Measurements from ENCODE around the gene GRM7.

GRM7 gene

DNA sequence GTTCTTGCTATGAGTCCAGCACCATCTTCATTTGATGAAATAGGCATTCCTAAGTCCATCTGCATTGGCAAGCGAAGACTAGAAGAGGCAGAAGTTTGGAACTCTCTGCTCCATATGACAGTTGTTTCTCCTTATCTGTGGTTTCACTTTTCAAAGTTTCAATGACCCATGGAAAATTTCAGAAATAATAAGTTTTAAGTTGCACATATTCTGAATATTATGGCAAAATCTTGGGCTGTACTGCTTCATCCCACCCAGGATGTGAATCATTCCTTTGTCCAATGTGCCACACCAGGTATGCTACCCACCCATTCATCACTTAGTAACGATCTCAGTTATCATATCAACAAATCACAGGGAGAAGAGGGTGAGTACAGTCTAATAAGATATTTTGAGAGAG, 647.9 kb downstream of the GRM7 start:
- DNase-seq (ENCODE audit: low read depth), result no peak
- TF ChIP-seq, protein P1, sequence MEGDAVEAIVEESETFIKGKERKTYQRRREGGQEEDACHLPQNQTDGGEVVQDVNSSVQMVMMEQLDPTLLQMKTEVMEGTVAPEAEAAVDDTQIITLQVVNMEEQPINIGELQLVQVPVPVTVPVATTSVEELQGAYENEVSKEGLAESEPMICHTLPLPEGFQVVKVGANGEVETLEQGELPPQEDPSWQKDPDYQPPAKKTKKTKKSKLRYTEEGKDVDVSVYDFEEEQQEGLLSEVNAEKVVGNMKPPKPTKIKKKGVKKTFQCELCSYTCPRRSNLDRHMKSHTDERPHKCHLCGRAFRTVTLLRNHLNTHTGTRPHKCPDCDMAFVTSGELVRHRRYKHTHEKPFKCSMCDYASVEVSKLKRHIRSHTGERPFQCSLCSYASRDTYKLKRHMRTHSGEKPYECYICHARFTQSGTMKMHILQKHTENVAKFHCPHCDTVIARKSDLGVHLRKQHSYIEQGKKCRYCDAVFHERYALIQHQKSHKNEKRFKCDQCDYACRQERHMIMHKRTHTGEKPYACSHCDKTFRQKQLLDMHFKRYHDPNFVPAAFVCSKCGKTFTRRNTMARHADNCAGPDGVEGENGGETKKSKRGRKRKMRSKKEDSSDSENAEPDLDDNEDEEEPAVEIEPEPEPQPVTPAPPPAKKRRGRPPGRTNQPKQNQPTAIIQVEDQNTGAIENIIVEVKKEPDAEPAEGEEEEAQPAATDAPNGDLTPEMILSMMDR (conservative IDR thresholded peaks at IDR 0.05; ENCODE audit: low read depth, low read length), result no peak
- H3K4me3 ChIP-seq (ENCODE audit: low read length), result no peak overlapping the region

DNA sequence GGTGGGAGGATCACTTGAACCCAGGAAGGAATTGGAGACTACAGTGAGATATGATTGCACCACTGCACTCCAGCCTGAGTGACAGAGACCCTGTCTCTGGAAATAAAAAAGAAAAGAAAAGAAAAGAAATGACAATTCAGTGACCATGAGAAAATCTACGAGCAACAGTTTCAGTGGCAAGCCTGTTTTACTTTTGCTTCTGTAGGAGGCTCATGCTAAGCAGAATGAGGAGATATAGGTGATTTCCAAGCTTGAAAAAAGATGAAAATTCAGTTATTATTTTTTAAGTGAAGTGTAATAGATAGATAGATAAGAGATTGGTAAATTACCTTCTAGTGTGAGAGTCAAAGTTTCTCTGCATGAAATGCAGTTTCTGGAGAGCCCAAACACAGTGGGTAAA, 651.1 kb downstream of the GRM7 start:
- H3K4me3 ChIP-seq (ENCODE audit: low read length), result no peak overlapping the region
- no peak for DNase-seq (ENCODE audit: low read depth)
- TF ChIP-seq, protein P1 (conservative IDR thresholded peaks at IDR 0.05; ENCODE audit: low read depth, low read length), result no peak

GRCh38 chr3:7518026-7518425, 657.1 kb downstream of the GRM7 start:
- H3K4me3 ChIP-seq (ENCODE audit: low read length), result no peak overlapping the region
- DNase-seq (ENCODE audit: low read depth), result no peak
- TF ChIP-seq, protein P1 (conservative IDR thresholded peaks at IDR 0.05; ENCODE audit: low read depth, low read length), result no peak

DNA sequence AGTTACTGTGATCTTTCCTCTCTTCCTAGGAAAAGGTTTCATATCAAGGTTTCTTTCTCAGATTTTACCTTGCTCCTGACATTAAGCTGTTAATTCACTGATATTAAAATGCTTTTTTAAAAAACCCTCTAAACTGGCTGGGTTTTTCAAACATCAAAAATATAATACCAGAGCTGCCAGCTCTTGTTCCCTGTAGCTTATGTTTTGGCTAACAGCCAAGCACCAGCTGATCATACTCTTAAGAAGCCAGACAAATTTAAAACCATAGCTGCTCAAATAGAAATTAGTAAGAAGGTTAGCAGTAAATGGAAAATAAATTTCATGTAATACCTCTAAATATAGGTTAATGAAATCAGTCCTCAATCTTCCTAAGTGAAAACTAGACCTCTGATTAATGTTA, 657.5 kb downstream of the GRM7 start:
- DNase-seq (ENCODE audit: low read depth), result peak; percentile 76
- TF ChIP-seq, protein P1 (conservative IDR thresholded peaks at IDR 0.05; ENCODE audit: low read depth, low read length), result no peak
- no peak overlapping the region for H3K4me3 ChIP-seq (ENCODE audit: low read length)

DNA sequence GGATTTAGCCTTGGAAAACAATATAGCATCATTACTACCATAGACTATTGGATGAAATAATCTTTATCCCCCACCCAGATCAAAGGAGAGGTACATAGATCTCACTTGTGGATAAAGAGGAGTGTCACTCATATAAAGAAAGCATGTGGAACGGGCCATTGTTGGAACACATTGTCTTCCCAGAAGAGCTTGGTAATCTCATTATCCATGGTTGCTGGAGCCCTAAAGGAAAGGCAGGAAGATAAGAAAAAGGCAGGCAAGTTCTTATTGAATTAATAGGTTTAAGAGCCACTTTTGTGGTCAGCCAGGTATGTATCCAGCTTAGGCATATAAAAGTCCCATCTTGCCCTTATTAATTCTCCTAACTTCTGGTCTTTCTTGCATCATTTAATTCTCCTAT, 659.1 kb downstream of the GRM7 start:
- TF ChIP-seq, protein P1 (conservative IDR thresholded peaks at IDR 0.05; ENCODE audit: low read depth, low read length), result no peak
- no peak for DNase-seq (ENCODE audit: low read depth)
- no peak overlapping the region for H3K4me3 ChIP-seq (ENCODE audit: low read length)

- DNase-seq (ENCODE audit: low read depth), result no peak
- TF ChIP-seq, protein P1 (conservative IDR thresholded peaks at IDR 0.05; ENCODE audit: low read depth, low read length), result no peak
- H3K4me3 ChIP-seq (ENCODE audit: low read length), result no peak overlapping the region
These were observed 659.7 kb downstream of the GRM7 start for GRCh38 chr3:7520593-7520992.

DNA sequence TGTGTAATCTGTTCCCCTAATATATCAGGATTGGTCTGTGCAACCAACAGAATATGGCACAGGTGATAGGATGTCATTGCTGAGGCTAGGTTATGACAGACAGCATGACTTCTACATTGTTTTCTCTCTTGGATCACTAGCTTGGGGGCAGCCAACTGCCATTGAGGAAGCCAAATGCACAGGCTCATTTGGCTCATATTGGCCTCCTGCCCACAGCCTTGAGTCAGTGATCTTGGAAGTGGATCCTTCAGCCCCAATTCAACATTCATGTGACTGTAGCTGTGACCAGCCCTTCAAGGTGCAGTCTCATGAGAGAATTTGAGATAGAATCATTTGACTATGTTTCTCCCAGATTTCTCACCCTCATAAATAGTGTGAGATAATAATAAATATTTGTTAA, 675.6 kb downstream of the GRM7 start:
- TF ChIP-seq, protein P1 (conservative IDR thresholded peaks at IDR 0.05; ENCODE audit: low read depth, low read length), result no peak
- H3K4me3 ChIP-seq (ENCODE audit: low read length), result no peak overlapping the region
- no peak for DNase-seq (ENCODE audit: low read depth)
